Brain microvascular endothelial cell (primary cell): ENCODE data around the gene HJV.

ENCODE experiments used
- DNase-seq: peaks from one replicate; pipeline ENCODE4 v3.0.0-alpha.2; 2020
- H3K27ac ChIP-seq: fragments of 250-450 bp; sonication (Bioruptor Pico); 2 replicates; pipeline ENCODE4 v1.5.1; 2020; ENCODE audit warnings: mild to moderate bottlenecking, moderate library complexity
- H3K27me3 ChIP-seq: fragments of 250-450 bp; sonication (Bioruptor Pico); replicated peaks from 2 replicates; pipeline ENCODE4 v1.5.1; 2020; ENCODE audit warnings: mild to moderate bottlenecking
- H3K36me3 ChIP-seq: fragments of 250-450 bp; sonication (Bioruptor Pico); replicated peaks from 2 replicates; pipeline ENCODE4 v1.5.1; 2020; ENCODE audit warnings: mild to moderate bottlenecking
- H3K4me3 ChIP-seq: 2 replicates; pipeline ENCODE4 v1.5.1; 2011; ENCODE audit warnings: low read depth, mild to moderate bottlenecking, control low read depth, low read length, moderate library complexity
- in situ Hi-C: cut with HindIII; loops from 2 replicates; pipeline ENCODE4 v1.10.0; 2017; ENCODE audit warnings: low sequenced_read_pairs, low pct_ligation_motif_present
- TF ChIP-seq, protein P1 (sequence below): IDR thresholded peaks from 2 replicates; pipeline ENCODE4 v1.5.1; 2011; ENCODE audit warnings: low read depth, mild to moderate bottlenecking, moderate library complexity, low read length, control low read depth, inconsistent platforms; ENCODE audit errors: missing control alignments

The HJV gene

DNA sequence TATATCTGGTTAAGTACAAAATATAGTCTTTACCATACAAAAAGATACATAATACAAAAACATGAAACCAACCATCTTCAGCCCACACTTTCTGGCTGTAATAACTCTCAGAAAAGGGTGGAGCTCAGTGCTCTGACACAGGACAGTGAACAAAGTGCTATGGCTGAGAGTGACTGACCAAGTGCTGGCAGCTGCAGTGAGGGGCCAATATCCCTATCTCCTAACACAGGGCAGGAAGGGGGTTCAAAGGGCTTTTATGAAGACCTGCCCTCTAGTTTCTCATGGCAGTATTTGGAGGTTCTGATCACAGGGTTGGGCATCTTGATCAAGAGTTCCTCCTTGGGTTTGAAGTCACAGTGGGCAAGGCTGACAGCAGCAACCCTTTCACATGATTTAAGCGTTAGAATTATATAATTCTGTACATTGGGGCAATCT is 29.0 kb downstream of the HJV start:
- in situ Hi-C loops = no loop called here
- TF ChIP-seq, protein P1, sequence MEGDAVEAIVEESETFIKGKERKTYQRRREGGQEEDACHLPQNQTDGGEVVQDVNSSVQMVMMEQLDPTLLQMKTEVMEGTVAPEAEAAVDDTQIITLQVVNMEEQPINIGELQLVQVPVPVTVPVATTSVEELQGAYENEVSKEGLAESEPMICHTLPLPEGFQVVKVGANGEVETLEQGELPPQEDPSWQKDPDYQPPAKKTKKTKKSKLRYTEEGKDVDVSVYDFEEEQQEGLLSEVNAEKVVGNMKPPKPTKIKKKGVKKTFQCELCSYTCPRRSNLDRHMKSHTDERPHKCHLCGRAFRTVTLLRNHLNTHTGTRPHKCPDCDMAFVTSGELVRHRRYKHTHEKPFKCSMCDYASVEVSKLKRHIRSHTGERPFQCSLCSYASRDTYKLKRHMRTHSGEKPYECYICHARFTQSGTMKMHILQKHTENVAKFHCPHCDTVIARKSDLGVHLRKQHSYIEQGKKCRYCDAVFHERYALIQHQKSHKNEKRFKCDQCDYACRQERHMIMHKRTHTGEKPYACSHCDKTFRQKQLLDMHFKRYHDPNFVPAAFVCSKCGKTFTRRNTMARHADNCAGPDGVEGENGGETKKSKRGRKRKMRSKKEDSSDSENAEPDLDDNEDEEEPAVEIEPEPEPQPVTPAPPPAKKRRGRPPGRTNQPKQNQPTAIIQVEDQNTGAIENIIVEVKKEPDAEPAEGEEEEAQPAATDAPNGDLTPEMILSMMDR = no peak
- H3K27ac ChIP-seq = no peak overlapping the region
- no peak overlapping the region for H3K4me3 ChIP-seq
- no peaks in the 10 kb centered on the region for H3K27me3 ChIP-seq
- peaks cover 30% of the 10 kb centered on the region for H3K36me3 ChIP-seq
- DNase-seq = no peak

DNA sequence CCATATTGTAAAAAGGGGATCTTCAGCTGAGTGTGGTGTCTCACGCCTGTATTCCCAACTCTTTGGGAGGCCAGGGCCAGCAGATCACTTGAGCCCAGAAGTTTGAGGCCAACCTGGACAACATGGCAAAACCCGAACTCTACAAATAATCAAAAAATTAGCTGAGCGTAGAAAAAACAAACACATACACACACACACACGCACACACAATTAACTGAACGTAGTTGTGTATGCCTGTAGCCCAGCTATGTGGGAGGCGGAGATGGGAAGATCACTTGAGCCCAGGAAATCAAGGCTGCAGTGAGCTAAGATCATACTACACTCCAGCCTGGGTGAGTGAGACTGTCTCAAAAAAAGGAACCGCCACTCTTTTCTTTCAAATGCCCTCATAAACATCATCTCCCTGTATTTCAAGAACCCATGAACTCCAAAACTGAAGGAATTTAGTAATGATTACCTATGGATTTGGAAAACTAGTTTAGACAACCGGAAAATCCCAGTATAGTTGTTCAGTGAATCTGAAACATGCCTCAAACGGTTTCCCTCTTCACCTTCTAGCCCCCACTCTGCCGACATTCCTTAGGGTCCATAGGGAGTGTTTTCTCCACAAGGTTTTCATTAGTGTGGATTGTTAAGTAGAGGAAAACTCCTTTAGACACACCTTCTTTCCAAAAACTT is 29.7 kb downstream of the HJV start:
- TF ChIP-seq, protein P1 = no peak
- in situ Hi-C loops = no loop called here
- Histone ChIP-seq H3K4me3 (no peak overlapping the region), H3K27me3 (no peaks in the 10 kb centered on the region), H3K27ac (no peak overlapping the region), H3K36me3 (peaks cover 30% of the 10 kb centered on the region)
- DNase-seq = no peak

DNA sequence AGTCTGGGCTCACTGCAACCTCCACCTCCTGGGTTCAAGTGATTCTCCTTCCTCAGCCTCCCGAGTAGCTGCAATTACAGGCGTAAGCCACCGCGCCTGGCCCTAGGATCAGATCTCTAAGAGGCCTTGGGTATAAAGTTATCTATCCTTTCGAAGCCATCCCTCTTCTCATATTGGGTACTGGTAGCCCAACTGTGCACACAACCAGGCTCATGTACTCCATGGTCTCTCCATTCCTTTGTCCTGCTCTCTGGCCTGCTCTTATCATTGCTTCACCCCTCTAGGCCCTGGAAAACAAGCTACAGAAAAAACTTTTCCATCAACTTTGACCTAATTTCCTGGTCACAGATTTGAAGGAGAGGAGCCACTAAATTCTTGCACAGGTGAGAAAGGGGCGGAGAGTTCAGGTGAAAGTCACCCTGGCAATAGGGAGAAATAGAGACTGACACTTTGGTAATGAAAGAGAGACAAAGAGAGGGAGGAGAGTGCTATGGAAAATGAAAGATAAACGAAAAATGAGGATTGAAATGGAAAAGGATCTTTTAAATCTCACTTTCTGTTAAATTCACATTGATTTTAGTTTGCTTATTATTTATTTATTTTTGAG is 31.2 kb downstream of the HJV start:
- no peaks in the 10 kb centered on the region for H3K27me3 ChIP-seq
- no peak for DNase-seq
- no peak overlapping the region for H3K27ac ChIP-seq
- no peak overlapping the region for H3K4me3 ChIP-seq
- peaks cover 30% of the 10 kb centered on the region for H3K36me3 ChIP-seq
- in situ Hi-C loops = no loop called here
- TF ChIP-seq, protein P1 = no peak

DNA sequence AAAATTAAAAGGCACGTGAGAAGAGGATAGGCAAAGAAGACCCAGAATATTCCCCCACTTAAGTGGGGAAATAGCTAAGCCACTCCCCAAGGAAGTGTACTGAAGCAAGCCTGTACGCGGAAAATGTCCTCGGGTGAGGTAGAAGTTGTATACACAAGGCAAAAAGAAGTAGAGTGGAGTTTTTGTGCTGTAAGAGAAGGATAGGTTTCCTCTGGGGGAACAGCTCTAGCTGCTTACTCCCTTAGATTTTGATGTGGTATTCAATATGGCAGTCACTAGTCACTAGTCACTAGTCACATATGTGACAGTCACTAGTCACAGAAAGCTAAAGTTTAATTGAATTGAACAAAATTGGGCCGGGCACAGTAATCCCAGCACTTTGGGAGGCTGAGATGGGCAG is 32.8 kb downstream of the HJV start:
- Histone ChIP-seq H3K4me3 (no peak overlapping the region), H3K27ac (no peak overlapping the region), H3K36me3 (peaks cover 14% of the 10 kb centered on the region), H3K27me3 (no peaks in the 10 kb centered on the region)
- in situ Hi-C loops = no loop called here
- no peak for DNase-seq
- TF ChIP-seq, protein P1 = no peak

DNA sequence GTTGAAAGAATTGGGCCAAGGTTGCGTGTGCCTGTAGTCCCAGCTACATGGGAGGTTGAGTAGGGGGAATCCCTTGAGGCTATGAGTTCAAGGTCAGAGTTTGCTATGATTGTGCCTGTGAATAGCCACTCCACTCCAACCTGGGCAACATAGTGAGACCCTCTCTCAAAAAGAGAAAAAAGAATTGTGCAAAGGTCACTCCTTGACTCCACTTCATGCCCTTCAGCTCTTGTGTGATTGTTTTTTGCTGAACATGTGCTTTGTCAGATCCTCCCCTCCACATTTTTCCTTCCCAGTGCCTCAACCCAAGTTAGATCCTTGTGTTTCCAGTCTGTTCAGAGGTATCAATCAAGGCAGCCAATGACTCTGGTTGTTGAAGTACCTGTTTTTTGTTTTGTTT is 33.6 kb downstream of the HJV start:
- TF ChIP-seq, protein P1 = no peak
- in situ Hi-C loops = no loop called here
- no peak for DNase-seq
- H3K36me3 ChIP-seq = peaks cover 6% of the 10 kb centered on the region
- no peak overlapping the region for H3K4me3 ChIP-seq
- H3K27ac ChIP-seq = no peak overlapping the region
- H3K27me3 ChIP-seq = no peaks in the 10 kb centered on the region

DNA sequence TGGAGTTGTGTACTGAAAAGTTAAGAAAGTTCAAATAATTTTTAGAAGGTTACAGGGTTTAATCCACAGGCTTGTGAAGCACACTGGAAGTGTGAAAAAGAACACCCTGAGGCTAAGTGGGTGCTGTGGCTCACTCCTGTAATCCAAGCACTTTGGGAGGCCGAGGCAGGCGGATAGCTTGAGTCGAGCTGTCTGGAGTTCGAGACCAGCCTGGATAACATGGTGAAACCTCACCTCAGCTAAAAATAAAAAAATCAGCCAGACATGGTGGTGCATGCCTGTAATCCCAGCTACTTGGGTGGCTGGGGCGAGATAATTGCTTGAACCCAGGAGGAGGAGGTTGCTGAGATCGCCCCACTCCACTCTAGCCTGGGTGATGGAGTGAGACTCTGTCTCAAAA is 35.0 kb downstream of the HJV start:
- no peaks in the 10 kb centered on the region for H3K27me3 ChIP-seq
- TF ChIP-seq, protein P1 = no peak
- DNase-seq = no peak
- no peak overlapping the region for H3K4me3 ChIP-seq
- no peaks in the 10 kb centered on the region for H3K36me3 ChIP-seq
- H3K27ac ChIP-seq = no peak overlapping the region
- in situ Hi-C loops = no loop called here
